Fibroblast of pulmonary artery (primary cell): ENCODE data around the gene CRIP1.

Experiments
- DNase-seq: peaks from one replicate; pipeline ENCODE4 v3.0.0-alpha.2; 2010; ENCODE audit warnings: low read depth
- H3K4me3 ChIP-seq: replicated peaks from 2 replicates; pipeline ENCODE4 v1.5.1; 2011; ENCODE audit warnings: low read depth, mild to moderate bottlenecking, control low read depth, low read length, moderate library complexity
- TF ChIP-seq, protein P1 (sequence below): IDR thresholded peaks from 2 replicates; pipeline ENCODE4 v1.5.1; 2011; ENCODE audit warnings: mild to moderate bottlenecking, control low read depth, low read length, inconsistent platforms; ENCODE audit errors: missing control alignments

Gene CRIP1

DNA sequence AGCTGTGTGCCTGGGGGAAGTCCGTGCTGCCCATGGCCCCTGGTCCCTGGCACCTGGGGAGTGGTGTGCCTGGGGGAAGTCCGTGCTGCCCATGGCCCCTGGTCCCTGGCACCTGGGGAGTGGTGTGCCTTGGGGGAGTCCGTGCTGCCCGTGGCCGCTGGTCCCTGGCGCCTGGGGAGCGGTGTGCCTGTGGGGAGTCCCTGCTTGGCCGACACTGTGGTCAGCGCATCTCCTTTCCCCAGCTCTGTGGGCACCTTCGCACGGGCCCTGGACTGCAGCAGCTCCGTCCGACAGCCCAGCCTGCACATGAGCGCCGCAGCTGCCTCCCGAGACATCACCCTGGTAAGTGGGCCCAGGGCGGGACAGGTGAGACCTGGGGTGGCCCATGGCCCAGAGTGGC, 26.6 kb upstream of the CRIP1 start:
- no peak overlapping the region for H3K4me3 ChIP-seq
- no peak for DNase-seq
- TF ChIP-seq, protein P1, sequence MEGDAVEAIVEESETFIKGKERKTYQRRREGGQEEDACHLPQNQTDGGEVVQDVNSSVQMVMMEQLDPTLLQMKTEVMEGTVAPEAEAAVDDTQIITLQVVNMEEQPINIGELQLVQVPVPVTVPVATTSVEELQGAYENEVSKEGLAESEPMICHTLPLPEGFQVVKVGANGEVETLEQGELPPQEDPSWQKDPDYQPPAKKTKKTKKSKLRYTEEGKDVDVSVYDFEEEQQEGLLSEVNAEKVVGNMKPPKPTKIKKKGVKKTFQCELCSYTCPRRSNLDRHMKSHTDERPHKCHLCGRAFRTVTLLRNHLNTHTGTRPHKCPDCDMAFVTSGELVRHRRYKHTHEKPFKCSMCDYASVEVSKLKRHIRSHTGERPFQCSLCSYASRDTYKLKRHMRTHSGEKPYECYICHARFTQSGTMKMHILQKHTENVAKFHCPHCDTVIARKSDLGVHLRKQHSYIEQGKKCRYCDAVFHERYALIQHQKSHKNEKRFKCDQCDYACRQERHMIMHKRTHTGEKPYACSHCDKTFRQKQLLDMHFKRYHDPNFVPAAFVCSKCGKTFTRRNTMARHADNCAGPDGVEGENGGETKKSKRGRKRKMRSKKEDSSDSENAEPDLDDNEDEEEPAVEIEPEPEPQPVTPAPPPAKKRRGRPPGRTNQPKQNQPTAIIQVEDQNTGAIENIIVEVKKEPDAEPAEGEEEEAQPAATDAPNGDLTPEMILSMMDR = no peak

DNA sequence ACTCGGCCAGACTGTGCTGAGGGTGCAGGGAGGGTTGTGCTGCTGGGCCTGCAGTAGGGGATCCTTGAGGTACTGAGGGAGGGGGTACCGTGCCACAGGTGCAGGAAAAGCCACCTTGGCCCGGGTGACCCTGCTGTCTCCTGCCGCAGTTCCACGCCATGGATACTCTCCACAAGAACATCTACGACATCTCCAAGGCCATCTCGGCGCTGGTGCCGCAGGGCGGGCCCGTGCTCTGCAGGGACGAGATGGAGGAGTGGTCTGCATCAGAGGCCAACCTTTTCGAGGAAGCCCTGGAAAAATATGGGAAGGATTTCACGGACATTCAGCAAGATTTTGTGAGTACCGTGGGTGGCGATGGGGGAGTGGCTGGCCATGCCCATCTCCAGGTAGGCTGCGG, 26.1 kb upstream of the CRIP1 start:
- no peak for DNase-seq
- H3K4me3 ChIP-seq = no peak overlapping the region
- TF ChIP-seq, protein P1 = no peak

DNA sequence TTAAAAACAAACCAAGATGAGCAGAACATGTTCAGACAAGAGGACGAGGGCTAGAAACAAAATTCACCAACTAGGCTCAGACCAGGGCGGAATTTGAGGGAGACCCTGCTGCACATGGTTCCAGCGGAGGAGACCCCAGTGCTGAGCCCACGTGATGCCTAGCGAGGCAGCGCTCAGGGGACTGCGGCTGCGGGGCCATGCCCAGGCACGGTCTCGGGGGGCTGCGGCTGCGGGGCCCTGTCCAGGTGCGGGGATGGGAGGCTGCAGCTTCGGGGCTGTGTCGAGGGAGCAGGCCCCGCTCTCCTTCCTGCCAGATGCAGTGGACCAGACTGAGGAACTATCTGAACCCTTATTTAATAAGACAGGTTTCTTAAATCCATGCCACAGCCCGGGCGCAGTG, 24.8 kb upstream of the CRIP1 start:
- H3K4me3 ChIP-seq = no peak overlapping the region
- no peak for DNase-seq
- TF ChIP-seq, protein P1 = no peak

DNA sequence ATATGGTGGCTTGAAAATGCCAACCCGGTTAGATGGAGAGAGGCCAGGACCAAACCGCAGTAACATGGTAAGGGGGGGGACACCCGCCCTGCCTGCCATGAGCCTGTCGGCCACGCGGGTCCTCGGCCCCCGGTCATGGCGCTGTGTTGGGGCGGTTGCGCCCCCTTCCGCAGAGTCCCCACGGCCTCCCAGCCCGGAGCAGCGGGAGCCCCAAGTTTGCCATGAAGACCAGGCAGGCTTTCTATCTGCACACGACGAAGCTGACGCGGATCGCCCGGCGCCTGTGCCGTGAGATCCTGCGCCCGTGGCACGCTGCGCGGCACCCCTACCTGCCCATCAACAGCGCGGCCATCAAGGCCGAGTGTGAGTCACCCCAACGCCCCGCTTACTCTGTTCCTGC, 22.2 kb upstream of the CRIP1 start:
- H3K4me3 ChIP-seq = no peak overlapping the region
- TF ChIP-seq, protein P1 = no peak
- DNase-seq = no peak

DNA sequence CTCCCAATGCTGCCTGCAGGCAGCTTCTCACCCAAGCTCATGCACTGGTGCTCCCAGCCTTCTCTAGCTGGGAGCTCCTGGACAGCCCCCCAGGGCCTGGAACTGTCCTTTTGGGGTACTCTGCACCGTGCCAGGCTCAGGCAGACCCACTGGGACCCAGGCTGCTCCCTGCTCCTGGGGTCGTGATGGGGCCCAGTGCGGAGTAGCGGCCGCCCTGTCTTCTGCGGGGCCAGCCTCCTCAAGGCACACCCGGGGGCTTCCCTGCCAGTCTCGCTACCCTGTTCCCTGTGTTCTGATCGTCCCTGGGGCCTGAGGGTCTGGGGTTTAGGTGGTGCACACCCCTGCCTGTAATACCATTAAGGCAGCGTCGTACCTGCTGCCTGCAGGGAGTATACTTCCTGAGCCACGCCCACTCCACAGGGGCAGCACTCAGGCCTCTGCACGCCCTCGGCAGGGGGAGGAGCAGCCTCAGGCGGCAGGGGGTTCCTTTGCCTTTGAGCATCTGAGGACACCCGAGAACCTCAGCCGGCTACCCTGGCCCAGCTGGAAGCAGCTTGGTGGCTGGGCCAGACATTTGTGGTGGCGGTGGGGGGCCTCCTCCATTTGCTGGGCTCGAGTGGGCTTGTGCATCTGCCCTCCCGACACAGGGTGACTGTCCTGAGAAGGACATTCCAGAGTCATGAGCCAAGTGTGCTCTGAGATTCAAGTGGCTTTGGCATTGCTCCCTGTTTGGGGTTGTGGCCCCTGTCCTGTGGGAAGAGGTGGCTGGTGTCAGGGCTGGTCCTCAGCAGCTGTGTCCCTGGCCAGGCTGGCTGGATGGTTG, 21.3 kb upstream of the CRIP1 start:
- no peak overlapping the region for H3K4me3 ChIP-seq
- TF ChIP-seq, protein P1 = no peak
- DNase-seq = no peak

DNA sequence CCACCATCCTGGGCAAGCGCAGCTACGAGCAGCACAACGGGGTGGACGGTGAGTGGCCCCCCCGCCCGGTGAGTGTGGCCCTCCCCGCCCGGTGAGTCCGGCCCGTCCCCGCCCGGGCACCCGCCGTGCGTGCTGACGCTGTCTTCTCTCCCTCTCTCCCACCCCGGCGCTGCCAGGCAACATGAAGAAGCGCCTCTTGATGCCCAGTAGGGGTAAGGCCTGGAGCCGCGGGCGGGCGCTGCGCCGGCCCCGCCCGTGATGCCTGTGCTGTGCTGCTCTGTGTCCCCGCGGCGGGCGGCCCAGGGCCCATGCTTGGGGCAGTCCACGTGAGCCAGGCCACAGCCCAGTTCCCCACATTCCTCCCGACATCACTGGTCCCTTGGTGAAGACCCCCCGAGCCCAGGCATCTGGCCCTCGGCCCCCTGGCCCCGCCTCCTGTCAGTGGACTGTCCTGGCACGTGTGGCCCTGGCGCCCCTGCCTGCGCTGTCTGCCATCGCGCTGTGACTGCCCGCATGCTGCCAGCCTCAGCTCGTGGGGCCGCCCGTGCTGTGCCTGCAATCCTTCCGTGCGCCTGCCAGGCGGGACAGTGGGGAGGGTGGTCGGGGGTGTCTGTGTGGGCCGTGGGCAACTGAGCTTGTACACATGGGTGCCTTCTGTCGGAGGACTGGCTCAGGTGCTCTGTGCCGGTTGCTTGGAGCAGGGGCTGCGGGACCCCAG, 20.0 kb upstream of the CRIP1 start:
- no peak for DNase-seq
- TF ChIP-seq, protein P1 = no peak

More for the DNA sequence above, 20.0 kb upstream of the CRIP1 start:
- H3K4me3 ChIP-seq = no peak overlapping the region
